ENCODE data around the gene ANKFY1. TPM values are rescaled to one million over a fixed set of nuclear protein-coding genes. Genes with fewer than 3 reads are reported as not detected.

Gene ANKFY1
- total RNA-seq, 4 donors from 2014 or later: 25.6 to 70.6 (median 44.9) TPM

GRCh38 chr17:4124999-4125398, 138.8 kb downstream of the ANKFY1 start:
- H3K4me1 ChIP-seq: peaks cover 6% of the 10 kb centered on the region
- H3K27me3 ChIP-seq: no peaks in the 10 kb centered on the region
- WGBS: 92% methylated on average over 2 of the region's 2 CpGs
- no peak for DNase-seq (ENCODE audit: low spot score in 2 of 2)
- no peak overlapping the region for H3K27ac ChIP-seq
- TF ChIP-seq EP300 (IDR thresholded peaks at IDR 0.05): no peak
- no peak for TF ChIP-seq POLR2AphosphoS5 (IDR thresholded peaks at IDR 0.05)
- no peak for TF ChIP-seq POLR2A (IDR thresholded peaks at IDR 0.05)
- no peak for TF ChIP-seq CTCF (IDR thresholded peaks at IDR 0.05)
- no peaks in the 10 kb centered on the region for H3K9me3 ChIP-seq
- H3K36me3 ChIP-seq: peaks cover 38% of the 10 kb centered on the region
- H3K4me3 ChIP-seq: no peak overlapping the region

GRCh38 chr17:4120332-4120731, 143.4 kb downstream of the ANKFY1 start:
- TF ChIP-seq EP300 (IDR thresholded peaks at IDR 0.05) (no peak), CTCF (IDR thresholded peaks at IDR 0.05) (no peak), POLR2A (IDR thresholded peaks at IDR 0.05) (no peak), POLR2AphosphoS5 (IDR thresholded peaks at IDR 0.05) (no peak)
- Histone ChIP-seq H3K4me1 (no peaks in the 10 kb centered on the region), H3K4me3 (no peak overlapping the region), H3K36me3 (peaks cover 80% of the 10 kb centered on the region), H3K27ac (no peak overlapping the region), H3K27me3 (no peaks in the 10 kb centered on the region), H3K9me3 (no peaks in the 10 kb centered on the region)
- DNase-seq (ENCODE audit: low spot score in 2 of 2): no peak
- WGBS: 70% methylated on average over 3 of the region's 3 CpGs

DNA sequence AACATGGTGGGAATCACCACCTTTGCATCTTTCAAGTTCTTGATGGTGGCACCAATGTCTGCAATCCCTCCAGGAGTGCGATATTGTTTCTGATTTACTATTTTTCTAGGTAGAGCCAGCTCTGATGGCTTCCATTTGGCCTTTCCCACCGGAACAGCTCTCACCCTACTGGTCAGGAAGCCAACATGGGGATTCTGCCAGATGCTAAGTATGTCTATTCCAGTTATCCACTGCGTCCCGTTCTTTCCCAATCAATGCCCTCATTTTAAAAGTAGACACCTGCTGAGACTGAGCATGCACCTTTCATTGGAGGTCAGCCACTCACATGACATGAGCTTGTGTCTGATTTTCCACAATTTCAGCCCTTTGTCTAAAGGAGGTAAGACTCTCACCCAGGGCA, 144.5 kb downstream of the ANKFY1 start:
- peaks cover 89% of the 10 kb centered on the region for H3K36me3 ChIP-seq
- H3K27me3 ChIP-seq: no peaks in the 10 kb centered on the region
- H3K4me1 ChIP-seq: no peaks in the 10 kb centered on the region
- TF ChIP-seq CTCF (IDR thresholded peaks at IDR 0.05): no peak
- DNase-seq (ENCODE audit: low spot score in 2 of 2): no peak
- 66% methylated on average over 4 of the region's 4 CpGs for WGBS
- H3K27ac ChIP-seq: no peak overlapping the region
- H3K9me3 ChIP-seq: no peaks in the 10 kb centered on the region
- no peak overlapping the region for H3K4me3 ChIP-seq

DNA sequence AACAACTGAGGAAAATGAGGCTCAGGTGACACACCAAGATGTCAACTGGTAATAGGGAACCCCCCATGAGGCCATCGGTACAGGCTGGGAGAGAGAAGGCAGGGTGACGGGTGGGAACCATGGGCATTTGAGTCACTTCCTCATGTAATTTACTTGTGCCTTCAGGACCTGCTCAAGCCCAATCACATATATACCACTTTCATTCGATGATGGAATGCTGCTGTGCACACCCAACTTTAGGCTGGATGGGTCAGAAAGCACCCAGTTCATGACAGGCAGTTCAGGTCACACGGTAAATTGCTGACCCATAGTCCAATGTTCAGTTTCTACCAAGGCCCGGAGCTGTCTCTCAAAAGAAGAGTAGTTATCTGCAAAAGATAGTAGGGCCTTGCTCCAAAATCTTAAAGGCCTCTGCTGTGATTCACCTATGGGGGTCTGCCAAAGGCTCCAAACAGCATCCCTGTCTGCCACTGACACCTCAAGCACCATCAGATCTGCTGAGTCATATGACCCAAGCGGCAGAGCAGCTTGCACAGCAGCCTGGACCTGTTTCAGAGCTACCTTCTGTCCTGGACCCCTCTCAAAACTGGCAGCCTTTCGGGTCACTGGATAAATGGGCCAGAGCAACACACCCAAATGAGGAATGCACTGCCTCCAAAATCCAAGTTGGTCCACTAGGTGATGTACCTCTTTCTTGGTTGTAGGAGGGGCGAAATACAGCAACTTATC, 145.6 kb downstream of the ANKFY1 start:
- 78% methylated on average over 8 of the region's 8 CpGs for WGBS
- H3K36me3 ChIP-seq: peaks cover 93% of the 10 kb centered on the region
- H3K27ac ChIP-seq: no peak overlapping the region

GRCh38 chr17:4116516-4116915, 147.3 kb downstream of the ANKFY1 start:
- 82% methylated on average over 4 of the region's 4 CpGs for WGBS
- peaks cover 91% of the 10 kb centered on the region for H3K36me3 ChIP-seq
- TF ChIP-seq EP300 (IDR thresholded peaks at IDR 0.05) (no peak), POLR2AphosphoS5 (IDR thresholded peaks at IDR 0.05) (no peak), POLR2A (IDR thresholded peaks at IDR 0.05) (no peak), CTCF (IDR thresholded peaks at IDR 0.05) (no peak)

More for the DNA sequence above, 145.6 kb downstream of the ANKFY1 start:
- Histone ChIP-seq H3K4me1 (no peaks in the 10 kb centered on the region), H3K9me3 (no peaks in the 10 kb centered on the region), H3K27me3 (no peaks in the 10 kb centered on the region), H3K4me3 (no peak overlapping the region)
- TF ChIP-seq POLR2A (IDR thresholded peaks at IDR 0.05) (no peak), EP300 (IDR thresholded peaks at IDR 0.05) (no peak), POLR2AphosphoS5 (IDR thresholded peaks at IDR 0.05) (no peak), CTCF (IDR thresholded peaks at IDR 0.05) (no peak)
- no peak for DNase-seq (ENCODE audit: low spot score in 2 of 2)

More at GRCh38 chr17:4116516-4116915, 147.3 kb downstream of the ANKFY1 start:
- no peaks in the 10 kb centered on the region for H3K4me1 ChIP-seq
- H3K4me3 ChIP-seq: no peak overlapping the region
- DNase-seq (ENCODE audit: low spot score in 2 of 2): no peak
- no peaks in the 10 kb centered on the region for H3K9me3 ChIP-seq
- H3K27me3 ChIP-seq: no peaks in the 10 kb centered on the region
- H3K27ac ChIP-seq: no peak overlapping the region

Other genes with a start within 250 kb of the ANKFY1 start
- gene ZZEF1, start 120.9 kb downstream of the ANKFY1 start, total RNA-seq: 100 to 1,000 TPM in 1 of 4 donors, 10 to 100 TPM in 3; 47.5 to 171 (median 81.0) TPM
- gene CYB5D2, start 120.8 kb downstream of the ANKFY1 start, total RNA-seq: 10 to 100 TPM; 17.7 to 41.3 (median 28.3) TPM
- 10 to 100 TPM; 53.4 to 75.4 (median 67.4) TPM for gene UBE2G1, start 102.7 kb upstream of the ANKFY1 start, total RNA-seq
- gene SPNS3, start 170.0 kb upstream of the ANKFY1 start, total RNA-seq: under 1 TPM in 1 of 4 donors, not detected in 3; 0.72 TPM
- 10 to 100 TPM; 25.1 to 76.3 (median 49.6) TPM for gene SPNS2, start 234.9 kb upstream of the ANKFY1 start, total RNA-seq